Stimulated activated CD4-positive, alpha-beta T cell treated with anti-CD3 and anti-CD28 coated beads, TNF-alpha, amount 100 ng/mL, for 24 hours (primary cell): ENCODE data around the gene STK11IP.

ENCODE experiments used
- DNase-seq, 3 experiments: peaks; one replicate each; pipeline ENCODE4 v3.0.0-alpha.2; 2020; ENCODE audit warnings: low read depth in 3 of 3

STK11IP gene, protein sequence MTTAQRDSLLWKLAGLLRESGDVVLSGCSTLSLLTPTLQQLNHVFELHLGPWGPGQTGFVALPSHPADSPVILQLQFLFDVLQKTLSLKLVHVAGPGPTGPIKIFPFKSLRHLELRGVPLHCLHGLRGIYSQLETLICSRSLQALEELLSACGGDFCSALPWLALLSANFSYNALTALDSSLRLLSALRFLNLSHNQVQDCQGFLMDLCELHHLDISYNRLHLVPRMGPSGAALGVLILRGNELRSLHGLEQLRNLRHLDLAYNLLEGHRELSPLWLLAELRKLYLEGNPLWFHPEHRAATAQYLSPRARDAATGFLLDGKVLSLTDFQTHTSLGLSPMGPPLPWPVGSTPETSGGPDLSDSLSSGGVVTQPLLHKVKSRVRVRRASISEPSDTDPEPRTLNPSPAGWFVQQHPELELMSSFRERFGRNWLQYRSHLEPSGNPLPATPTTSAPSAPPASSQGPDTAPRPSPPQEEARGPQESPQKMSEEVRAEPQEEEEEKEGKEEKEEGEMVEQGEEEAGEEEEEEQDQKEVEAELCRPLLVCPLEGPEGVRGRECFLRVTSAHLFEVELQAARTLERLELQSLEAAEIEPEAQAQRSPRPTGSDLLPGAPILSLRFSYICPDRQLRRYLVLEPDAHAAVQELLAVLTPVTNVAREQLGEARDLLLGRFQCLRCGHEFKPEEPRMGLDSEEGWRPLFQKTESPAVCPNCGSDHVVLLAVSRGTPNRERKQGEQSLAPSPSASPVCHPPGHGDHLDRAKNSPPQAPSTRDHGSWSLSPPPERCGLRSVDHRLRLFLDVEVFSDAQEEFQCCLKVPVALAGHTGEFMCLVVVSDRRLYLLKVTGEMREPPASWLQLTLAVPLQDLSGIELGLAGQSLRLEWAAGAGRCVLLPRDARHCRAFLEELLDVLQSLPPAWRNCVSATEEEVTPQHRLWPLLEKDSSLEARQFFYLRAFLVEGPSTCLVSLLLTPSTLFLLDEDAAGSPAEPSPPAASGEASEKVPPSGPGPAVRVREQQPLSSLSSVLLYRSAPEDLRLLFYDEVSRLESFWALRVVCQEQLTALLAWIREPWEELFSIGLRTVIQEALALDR

DNA sequence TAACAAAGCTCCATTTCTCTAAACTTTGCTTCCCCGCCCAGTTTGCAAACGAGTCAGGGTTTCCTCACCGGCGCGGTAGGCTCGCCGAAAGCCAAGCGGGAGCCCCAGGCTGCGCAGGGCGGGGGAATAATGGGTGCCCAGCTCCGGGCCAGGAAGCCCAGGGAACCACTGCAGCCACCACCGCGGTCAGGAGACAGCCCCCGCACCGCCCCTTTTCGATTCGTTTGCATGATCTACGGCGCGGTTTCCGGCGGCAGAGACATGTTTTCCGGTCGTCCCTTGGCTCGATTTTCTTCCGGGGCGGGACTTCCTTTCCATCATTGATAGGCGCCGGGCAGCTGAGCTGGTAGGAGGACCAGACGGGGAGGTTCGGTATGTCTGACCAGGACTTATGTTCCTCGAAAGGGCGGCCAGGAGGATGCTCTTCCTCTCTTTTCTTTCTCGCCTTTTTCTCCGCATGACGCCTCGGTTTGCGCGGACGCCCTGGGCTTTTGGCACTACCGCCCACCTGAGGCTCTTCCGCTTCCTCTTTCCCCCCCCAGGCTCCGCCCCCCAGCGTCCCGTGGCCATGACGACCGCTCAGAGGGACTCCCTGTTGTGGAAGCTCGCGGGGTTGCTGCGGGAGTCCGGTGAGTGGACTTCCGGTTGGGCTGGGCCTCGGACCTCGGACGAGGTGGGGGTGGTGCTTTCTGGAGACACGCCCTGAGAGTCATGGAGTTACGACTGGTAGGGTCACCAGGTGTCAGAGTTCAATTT is at the start of gene STK11IP:
Gene STK11IP (plus strand): TSS at position 306 of the 756 bp plus-strand sequence. CDS start 263 bp downstream, at position 569.
- DNase-seq = peak; percentile 80 to 90 (median 90)

DNA sequence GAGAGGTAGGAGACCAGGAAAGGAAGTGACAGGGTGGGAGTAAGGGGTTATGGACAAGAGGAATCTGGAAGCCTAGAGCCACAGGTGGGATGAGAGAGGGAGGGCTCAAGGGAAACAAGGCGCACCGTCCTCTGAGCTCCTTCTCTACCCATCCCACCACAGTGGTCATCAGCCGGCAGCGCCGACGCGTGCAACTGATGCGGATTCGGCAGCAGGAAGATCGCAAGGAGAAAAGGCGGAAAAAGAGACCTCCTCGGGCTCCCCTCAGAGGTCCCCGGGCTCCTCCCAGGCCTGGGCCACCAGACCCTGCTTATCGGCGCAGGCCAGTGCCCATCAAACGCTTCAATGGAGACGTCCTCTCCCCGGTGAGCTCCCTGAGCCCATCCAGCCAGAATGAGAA is 48.7 kb upstream of the STK11IP start:
- DNase-seq = no peak

DNA sequence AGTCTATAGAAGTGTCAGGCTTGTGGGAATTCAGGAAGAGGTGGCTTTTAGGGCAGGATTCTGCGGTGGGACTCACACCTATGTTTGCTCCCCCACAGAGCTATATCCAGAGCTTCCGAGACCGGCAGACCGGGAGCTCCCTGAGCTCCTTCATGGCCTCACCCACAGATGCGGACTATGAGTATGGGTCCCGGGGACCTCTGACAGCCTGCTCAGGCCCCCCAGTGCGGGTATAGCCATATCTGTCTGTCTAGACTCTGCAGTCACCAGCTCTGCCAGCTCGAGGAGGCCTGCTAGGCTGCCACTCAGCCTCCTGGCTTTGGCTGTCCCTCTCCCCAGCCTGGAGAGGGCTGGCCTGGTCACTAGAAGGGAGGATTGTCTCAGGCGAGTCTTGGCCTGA is 48.0 kb upstream of the STK11IP start:
- DNase-seq = no peak

DNA sequence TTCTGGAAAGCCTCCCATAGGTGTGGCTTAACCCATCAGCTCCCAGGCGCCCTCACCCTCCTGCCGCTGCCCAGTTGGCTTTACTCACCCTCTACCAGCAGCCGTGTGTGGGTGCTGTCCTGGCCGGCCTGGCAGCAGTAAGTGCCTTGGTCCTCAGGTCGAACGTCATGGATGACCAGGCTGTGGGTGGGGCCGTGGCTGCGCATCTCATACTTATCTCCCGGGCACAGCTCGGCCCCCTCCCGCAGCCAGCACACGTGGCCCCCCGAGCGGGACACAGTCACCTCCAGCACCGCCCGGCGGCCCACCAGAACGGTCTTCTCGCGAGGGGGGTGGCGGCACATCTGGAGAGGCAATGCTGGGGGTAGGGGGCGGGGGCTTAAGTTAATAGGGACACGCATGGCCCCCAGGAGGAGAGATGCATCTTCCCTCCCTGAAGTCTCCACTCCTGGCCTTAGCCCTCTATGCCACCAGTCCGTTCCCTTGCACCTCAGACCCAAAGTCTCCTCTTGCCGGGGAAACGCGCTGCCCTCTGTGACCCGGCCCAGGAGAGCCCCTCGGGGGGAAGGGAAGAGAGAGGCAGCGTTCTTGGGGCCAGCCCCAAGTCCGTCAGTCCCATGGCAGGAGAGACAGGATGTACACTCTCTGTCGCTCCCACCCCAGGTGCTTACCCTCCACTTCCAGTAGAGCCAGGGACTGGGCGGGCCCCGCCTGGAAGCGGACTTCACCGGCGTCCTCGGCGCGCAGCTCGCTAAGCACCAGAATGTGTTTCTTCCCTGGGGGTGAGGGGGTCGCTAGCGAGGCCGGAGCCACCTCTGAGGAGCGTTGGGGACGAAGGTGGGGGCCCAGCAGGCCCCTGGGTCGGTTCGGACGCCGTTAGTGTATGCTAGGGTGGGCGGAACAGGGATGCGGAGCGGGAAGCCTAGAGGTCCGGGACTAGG is 45.9 kb upstream of the STK11IP start:
- no peak for DNase-seq

DNA sequence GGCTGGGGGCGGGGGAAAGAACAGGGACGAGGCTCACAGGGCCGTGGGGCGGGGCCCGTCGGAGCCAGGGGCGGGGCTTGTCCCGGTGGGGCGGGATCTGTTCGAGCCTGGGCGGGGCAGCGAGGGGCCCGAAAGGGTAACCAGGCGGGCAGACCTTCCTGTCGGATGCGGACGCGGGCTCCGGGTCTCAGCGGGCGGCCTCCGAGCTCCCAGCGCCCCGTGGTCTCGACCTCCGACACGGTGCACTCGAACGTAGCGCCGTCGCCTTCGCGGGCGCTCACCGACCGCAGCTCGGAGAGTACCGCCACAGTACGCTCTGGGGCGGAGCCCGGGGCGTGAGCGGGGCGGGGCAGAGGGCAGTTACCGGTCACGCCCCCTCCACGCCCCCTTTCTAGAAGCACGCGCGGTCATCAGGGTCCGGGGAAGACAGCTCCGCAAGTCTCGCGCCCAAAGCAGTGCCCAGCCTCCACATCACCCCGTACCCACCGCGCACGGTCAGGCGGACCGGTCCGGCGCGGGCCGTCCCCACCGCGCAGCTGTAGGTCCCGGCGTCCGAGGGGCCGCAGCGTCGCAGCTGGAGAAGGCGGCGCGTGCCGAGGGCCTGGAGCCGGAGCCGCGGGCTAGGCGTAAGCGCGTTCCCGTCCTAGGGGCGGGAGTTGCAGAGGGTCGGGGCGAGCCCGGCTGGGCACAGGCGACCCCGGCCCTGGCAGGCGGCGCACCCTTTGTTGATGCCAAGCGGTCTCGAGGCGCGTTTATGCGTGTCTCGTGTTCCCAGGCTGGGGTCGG is 45.1 kb upstream of the STK11IP start:
- peak; percentile 65 to 79 (median 66) for DNase-seq

DNA sequence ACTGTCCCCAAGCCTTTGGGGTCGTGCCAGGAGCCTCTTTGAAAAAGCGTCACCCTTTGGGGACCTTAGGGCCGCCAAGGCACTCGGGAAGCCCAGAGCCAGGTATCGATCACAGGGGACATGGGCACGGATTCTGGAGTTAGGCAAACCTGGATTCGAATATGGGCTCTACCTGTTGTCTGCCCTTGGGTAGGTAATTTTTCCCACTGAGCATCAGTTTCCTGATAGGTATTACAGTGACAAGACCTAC is 44.6 kb upstream of the STK11IP start:
- no peak for DNase-seq

DNA sequence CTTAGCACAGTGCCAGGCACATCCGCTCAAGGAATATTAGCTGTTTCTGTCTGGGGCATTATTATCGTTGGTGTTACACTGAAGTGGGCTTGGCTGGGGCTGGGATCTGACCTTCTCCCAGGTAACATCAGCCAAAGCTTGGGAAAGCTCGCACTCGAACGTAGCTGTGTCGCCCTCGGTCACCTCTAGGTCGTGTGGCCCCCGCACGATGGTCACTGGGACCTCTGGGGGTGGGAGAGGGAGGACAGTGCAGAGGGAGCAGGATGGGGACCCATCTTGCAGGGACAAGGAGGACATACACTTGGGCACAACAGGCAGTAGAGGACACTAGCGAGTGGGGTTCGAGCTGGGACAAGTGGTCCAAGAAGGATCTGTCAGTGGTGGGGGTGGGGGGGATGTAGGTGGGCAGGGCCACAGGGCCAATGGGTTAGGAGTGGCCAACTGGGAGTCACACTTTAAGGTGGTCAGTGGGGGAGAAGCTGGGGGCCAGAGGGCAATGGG is 44.1 kb upstream of the STK11IP start:
- no peak for DNase-seq

DNA sequence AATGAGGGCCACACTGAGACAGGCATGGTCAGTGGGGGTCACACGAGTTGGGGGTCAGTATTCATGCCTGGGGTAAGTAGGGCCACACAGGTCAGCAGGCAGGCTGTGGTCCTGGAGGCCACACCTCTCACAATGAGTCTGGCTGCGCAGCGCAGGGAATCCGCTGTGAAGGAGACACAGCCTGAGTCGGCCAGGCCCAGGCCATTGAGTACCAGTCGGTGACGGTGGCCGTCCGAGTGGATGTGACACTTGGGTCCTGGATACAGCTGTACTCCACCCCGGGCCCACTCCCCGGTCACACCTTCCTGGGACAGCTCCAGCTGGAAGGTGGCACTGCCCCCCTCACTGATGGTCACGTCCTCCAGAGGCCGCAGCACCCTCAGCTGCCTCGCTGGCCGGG is 43.3 kb upstream of the STK11IP start:
- no peak for DNase-seq

DNA sequence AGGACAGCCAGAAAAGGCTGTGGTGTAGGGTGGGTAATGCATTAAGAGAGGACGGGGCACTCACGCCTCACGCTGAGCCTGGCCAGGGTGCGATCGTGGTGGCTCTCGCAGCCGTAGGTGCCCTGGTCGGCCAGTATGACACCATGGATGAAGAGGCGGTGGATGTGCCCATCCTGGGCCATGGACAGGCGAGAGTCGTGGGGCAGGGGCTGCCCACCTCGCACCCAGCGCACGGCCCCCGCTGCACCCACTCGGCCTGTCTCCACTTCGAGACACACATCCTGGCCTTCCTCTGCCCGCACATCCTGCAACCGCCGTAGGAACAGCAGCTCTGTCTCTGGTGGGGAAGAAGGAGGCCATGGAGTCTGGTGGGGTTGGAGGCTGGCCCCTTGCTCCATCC is 41.7 kb upstream of the STK11IP start:
- DNase-seq = no peak

DNA sequence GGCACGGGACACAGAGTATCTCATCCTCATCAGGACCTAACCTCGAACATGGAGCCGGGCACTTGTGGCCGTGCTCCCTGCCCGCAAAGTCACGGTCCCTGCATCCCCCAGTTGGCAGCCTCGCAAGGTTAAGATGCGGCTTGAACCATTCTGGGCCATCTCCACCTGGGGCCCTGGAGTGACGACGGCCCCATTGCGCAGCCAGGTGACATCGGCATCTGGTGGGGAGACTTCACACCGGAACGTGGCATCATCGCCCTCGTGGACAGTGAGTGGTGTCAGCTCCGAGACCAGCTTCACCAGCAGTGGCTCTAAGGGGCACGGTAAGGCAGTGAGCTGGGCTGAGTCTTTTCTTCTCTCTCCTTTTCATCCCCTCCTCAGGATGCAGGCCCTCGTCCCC is 41.2 kb upstream of the STK11IP start:
- no peak for DNase-seq

DNA sequence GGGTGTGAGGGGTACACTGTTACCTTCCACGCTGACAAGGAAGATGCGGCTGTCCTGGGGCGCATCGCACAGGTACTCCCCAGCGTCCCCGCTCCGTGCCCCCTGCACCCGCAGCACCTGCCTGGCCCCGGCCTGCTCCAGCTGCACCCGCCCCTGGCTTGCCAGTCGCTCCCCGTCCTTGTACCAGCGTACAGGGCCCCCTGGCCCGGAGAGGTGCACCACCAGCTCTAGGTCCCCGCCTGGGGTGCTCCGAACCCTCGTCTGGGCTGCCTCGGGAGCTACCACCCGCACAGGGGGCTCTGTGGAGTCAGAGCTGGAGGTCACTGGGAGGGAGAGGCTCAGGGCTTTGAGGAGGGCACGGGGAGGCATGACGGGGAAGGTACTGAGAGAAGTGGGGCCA is 40.3 kb upstream of the STK11IP start:
- DNase-seq = no peak

DNA sequence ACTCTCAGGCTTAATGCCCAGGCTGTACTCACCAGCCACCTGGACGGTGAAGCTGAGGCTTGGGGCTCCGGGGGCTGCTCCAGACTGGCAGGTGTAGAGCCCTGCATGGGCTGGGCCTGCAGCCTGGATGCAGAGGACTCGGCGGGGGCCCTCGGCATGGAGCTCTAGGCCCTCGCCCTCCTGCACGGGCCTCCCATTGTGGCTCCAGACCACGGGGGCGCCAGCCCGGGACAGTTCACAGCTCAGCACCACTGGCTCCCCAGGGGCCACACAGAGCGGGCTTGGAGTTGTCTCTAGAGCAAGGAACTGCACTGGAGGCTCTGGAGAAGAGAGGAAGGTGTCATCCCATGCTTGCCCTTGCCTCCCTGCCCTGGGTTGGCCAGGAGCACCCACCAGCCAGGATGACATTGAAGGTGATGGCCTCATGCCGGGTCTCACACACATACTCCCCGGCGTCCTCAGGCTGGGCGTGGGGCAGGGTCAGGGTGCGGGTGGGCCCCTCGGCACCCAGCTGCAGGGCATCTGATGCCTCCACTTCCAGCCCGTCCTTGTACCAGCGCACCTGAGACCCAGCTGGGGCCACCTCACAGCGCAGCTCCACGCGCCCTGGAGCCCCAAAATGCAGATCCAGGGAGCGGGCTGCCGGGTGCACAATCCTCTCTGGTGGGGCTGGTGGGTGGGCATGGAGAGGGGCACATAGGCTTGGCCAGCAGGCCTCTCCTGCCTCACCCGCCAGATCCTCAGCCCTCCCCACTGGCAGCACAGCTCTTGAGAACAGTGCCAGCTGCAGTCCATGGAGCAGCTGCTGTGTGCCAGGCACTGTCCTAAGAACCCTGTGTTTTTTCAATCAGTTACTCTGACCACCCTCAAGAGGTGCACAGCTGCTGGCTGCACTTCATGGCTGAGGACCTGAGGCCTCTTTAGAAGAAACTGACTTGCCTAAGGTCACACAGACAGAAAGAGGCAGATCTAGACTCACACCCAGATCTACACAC is 39.6 kb upstream of the STK11IP start:
- no peak for DNase-seq

DNA sequence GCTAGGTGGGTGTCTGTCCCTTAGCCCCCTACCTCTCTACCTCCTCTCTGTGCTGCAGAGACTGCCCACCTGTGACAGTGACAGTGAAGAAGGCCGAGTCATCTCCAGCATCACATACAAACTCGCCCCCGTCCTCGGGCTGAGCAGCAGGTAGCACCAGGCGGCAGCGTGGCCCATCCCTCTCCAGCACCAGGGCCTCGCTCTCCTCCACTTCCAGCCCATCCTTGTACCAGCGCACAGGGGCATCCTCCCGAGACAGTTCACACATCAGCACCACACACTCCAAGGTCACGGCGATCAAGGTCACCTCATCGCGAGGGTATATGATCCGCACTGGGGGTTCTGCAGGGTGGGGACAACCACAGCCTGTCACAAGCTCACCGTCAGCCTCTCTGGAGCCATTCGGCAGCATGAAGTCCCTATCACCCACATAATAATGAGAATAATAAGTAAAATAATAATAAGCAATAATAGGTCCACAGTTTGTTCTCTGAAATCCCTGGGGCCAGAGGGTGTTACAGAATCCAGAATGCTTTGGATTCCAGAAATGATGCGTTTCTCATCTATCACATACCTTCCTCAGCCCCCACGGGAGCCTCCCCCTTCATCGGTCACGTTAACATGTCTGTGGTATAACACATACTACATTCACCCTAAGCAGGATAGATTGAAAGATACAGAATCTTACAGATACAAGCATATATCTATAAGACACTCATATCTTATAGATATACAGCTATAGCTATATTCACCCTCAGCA is 38.3 kb upstream of the STK11IP start:
- no peak for DNase-seq

DNA sequence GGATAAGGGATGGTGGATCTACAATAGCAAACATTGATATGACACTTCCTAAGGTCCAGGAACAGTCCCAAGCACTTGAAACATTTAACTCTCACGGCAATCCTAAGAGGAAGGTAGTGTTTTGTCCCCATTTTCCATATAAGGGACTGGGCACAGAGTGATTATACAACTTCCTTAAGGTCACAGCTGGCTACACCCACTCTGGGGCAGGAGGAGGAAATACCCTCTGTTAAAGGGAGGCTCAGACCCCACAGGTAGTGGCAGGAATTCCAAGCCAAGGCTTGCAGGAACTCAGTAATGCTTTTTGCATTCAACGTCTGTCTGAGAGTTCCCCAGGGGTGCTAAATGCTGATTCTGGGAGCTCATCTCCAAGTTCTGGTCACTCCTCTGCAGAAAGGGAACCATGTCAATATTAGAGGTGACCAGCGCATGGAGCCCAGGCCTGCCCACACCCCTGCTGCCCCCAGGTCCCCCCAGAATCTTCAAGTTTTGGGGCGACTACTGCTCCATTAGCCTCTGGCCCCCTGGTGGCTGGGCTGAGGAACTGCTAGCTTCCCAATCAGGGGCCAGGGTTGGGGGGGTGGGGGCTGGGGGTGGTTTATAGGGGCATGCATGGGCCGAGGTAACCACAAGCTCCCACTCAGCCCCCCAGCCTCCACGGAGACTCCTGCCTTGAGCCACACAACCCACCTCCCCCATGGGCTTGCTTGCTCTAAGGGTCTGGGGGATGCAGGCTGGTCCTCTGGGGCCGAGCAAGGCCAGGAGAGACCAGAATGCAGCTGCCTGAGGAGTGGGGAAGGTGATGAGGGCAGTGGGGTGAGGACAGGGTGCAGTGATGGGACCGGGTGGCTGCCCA is 37.4 kb upstream of the STK11IP start:
- DNase-seq = no peak

DNA sequence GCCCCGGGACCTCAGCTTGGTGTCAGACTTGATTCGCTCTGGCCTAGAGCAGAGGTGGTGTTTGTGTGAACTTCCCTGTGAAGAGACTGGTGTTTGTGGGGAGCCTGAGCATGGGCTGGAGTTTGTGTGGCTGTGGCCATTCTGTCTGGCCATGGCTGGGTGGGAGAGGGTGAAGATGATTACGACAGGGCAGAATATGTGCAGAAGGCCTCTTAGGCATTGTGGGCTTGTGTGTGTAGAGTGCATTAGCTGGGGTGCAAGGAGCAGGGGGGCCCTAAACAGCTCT is 36.8 kb upstream of the STK11IP start:
- no peak for DNase-seq

DNA sequence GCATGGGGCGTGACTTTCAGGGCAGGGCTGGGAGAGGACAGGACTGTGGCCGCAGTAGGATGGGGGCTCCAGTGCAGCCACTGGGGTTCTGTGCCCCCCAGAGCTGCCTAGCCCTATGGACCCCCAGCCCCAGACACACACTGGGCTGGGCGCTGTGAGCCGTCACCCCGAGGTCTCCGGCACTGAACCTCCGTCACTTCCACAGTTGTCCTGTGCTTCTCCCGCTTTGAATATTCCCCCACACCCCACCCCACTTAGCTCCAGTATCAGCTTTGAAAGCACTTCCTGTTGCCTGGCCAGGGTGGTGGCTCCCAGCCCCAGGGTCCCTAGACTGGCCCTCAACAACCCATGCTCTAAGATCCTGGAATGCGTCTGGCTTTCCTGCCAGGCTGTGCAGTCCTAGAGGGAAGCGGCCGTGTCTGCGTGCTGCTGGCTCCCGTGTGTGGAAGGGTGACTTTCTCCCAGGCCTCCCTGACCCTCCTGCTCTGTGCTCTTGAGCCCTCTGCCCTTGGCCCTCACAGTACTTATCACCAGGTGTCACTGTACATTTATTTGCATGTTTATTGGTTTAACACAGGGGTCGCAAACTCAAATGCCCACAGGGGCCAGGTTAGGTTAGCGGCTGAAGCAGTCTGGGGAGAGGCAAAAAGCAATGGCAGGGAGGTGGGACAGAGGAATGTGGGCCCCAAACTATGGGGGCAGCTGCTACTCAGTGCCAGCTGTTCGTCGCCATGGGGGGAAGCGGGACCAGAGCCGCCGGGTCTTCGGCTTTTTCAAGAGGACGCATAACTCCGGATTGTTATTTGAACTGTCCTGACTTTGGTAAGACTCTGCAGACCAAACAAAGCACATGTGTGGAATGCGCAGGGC is 36.2 kb upstream of the STK11IP start:
- no peak for DNase-seq
